Ammon's horn (tissue), 1 donor: ENCODE measurements around the gene NDUFA13.
"Not testable (repeated sequence)": the region's sequence is repeated elsewhere in the genome, so short reads cannot be mapped to it uniquely, and the experiment has no call there.

Experiments used
- DNase-seq: peaks from one replicate; pipeline ENCODE4 v3.0.0-alpha.2; 2016; ENCODE audit warnings: low spot score

The NDUFA13 gene

GRCh38 chr19:19515642-19516519 is at the start of gene NDUFA13:
Gene NDUFA13, plus strand, starts transcription at chr19:19516225. Its CDS starts 14 bp downstream, at chr19:19516239.
- DNase-seq, result peak; percentile 93

- no peak for DNase-seq
Measured at GRCh38 chr19:19468424-19469050, 47.5 kb upstream of the NDUFA13 start.

DNA sequence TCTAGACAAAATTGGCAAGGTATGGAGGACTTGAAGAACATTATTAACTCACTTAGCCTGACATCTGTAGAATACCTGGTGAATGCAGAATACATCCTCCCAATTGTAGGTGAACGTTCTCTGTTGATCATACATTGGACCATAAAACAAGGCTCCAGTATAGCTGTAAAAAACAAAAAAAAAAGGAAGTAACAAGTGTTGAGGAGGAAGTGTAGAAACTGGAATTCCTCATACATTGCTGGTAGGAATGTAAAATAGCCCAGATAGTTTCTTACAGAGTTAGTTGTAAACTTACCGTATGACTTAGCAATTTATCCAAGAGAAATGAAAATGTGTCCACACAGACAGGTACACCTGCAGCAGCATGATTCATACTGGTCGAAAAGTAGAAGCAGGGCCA is 45.4 kb upstream of the NDUFA13 start:
- no peak for DNase-seq

GRCh38 chr19:19471682-19472081 is 44.3 kb upstream of the NDUFA13 start:
- DNase-seq, result no peak

DNA sequence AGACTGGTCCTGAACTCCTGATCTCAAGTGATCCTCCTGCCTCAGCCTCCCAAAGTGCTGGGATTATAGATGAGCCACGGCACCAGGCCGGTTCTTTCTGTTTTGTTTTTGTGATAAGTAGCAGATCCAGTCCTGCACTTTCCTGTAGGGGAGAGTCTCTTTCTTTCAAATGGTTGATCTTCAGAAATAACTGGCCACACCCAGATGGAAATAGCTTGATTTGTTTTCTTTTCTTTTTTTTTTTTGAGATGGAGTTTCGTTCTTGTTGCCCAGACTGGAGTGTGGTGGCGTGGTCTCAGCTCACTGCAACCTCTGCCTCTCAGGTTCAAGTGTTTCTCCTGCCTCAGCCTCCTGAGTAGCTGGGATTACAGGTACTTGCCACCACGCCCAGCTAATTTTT is 43.9 kb upstream of the NDUFA13 start:
- DNase-seq, result not testable (repeated sequence)

DNA sequence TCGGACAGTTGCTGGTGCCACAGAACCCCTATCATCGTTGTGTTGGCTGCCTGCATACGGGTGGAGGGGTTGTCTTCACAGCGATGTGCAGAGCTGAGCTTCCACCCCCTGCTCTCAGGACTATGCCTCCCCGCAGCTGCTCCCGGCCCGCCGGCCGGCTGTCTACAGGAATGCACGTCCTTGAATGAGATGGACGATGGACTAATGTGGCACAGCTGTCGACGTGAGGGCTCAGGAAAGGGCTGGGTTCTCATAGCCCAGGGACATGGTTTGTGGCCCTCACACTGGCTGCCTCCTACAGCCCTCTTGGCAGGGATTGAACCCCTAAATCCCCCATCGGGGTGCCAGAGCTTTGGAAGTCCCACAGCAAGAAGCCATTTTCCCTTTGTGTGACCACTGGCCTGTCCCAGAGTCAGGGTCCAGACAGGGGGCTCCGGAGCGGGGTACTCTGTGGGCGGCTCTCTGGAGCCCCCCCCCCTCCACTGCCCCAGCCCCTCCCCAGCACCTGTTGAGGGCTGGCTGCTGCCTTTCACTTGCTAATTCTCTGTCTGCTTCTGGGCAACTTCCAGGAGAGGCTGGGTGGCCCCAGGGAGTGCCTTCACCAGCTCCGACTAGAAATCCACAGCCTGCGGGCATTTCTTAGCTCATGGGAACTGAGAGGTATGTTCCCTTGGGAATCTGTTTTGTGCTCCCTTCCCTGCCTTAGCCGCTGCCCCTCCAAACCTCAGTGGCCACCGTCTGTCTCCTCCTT is 40.8 kb upstream of the NDUFA13 start:
- DNase-seq, result no peak

DNA sequence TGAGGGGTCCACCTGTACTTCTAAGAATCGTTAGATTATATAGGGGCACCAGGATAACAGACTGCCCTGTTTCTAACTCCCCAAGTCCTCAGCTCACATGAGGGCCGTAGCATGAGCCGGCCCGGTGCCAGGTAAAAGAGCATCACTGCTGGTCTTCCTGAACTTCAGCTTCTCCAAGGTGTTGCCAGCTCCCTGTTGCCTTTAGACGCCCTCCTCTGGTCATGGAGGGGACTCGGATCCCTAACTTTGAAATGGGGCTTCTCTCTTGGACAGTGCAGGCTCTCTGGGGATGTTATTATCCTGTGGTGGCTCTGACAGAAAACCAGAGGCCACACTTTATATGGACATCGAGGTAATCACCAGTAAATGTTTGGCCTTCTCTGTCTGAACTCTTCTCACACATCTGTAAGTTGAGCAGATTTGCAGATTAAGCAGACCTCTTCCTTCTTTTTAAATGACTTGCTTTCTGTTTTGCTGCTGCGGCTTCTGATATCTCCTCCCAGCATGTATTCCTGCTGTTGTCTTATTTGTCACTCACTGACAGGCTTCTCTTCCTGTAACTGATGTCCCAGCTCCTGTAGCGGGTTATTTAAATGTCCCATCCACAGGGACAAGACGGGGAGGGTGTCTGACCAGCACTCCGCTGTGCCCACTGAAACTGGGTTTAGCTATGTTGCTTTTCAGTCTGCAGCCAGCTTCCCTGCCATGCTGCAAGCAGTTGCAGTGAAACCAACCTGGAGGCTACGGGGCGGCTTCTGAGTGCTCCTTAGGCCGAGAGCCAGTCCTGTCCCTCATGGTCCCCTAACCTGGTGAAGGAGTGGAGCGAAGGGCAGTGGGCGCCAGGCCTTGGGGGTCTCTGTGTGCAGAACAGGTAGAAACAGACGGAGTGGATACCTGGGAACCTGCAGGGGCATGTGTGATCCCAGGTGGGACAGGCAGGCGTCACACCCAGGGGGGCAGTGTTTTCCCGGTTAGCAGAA is 39.9 kb upstream of the NDUFA13 start:
- no peak for DNase-seq

GRCh38 chr19:19477705-19478383 is 38.2 kb upstream of the NDUFA13 start:
- DNase-seq, result no peak

GRCh38 chr19:19480688-19481087 is 35.3 kb upstream of the NDUFA13 start:
- no peak for DNase-seq

- no peak for DNase-seq
Measured at GRCh38 chr19:19482809-19483596, 33.0 kb upstream of the NDUFA13 start.

DNA sequence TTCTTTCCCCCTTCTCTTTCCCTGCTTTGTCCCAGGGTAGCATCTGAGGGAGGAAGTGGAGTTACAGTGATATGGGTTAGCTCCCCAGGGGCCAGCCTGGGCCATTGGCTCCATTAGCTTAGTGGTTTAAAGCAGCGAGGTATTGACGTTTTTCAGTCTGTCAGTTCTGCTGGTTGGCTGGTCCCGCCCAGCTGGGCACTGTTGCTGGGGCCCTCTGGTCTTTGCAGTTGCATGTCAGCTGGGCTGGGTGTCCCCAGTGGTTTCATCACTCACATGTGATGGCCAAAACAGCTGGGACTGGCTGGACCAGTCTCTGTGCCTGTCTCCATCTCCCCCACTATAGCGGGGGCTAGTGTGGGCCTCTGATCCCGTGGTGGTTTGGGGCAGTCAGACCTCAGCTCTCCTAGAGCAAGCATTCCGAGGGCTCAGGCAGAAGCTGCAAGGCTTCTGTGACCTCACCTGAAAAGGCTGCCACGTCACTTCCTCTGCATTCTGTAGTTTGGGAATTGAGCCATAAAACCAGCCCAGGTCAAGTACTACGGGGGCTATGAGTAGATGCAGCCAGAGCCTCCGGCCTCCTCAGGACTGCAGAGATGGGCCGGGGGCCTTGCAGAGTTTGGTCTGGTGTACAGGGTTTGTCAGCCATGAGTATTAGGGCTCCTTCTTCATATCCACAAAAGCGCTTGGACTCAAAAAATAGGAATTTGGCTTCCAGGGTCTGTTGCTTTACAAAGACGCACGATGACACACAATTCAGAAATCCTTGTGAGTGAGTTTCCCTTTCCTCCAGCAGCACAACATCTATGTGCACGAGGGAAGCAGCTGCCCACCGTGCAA is 30.6 kb upstream of the NDUFA13 start:
- no peak for DNase-seq

- no peak for DNase-seq
Measured at GRCh38 chr19:19485998-19486290, 30.1 kb upstream of the NDUFA13 start.

DNA sequence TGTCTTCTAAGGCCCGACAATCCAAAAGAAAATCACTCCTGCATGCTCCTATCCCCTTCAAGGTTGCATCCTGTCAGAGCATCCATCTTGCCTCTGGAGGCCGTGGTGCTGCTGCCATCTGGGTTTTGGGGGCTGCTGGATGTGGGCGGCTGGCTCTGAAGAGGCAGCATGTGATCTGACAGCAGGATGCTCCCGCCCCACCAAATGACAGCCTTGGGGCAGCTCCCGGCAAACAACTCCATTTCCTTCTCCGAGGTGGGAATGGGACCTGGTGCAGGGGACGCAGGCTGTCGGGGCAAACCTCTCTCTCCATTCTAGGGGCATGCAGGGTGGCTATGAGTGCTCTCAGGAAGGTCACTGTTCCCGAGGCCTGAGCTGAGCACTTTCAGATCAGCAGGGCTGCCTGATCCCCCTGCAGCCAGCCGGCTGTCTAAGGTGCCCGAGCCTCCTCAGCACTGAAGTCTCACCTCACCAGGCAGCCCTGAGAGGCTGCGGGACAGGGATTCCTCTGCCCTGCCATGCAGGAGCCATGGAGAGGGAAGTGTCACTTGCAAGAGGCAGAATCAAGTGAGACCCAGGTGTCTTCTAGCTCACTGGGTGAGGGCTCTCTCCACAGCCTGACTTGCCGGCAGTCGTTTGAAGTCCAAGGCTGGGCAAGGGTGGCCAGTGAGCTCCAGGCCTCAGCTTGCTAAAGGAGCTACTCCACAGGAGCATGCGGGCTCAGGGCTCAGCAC is 29.5 kb upstream of the NDUFA13 start:
- DNase-seq, result peak; percentile 58

- DNase-seq, result no peak
Measured at GRCh38 chr19:19487077-19487949, 28.7 kb upstream of the NDUFA13 start.

GRCh38 chr19:19487950-19488874 is 27.8 kb upstream of the NDUFA13 start:
- no peak for DNase-seq

DNA sequence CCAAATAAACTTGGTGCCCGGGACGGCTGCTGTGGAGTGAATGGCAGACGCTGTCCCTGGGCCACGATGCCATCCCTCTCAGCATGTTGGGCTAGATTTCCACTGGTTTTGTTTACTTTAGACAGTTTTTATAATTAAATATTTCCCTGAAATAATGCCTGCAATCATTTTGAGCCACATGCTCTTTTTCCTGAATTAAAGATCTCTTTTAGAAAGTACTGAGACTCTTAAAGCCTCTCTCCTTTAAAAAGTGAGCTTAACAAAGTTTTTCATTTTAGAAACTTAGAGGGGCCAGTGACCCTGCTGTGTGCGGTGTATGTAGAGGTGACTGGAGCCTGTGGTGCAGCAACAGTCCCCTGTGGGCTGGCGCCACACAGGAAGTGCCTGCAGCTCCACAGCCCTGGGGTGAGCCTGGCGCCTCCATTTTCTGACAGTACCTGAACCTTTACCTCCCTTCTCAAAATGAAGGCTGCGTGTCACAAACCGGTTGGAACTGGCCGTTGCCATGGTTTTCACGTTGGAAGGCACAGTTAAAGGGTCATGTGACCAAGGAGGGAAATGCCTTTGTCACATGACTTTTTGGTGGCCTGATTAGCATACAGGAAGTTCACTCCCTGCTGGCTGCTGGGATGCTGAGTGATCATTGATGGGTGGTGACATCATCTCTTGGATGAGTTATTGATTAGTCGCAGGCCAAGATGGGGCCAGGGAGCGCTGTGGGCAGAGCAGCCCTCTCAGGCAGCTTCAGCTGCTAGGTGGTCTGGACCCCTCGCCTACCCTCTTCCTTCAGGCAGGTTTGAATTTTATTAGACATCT is 26.9 kb upstream of the NDUFA13 start:
- peak; percentile 81 for DNase-seq
